Measurements from ENCODE around the gene ALOX5AP. TPM values are rescaled to one million over a fixed set of nuclear protein-coding genes. Genes with fewer than 3 reads are reported as not detected.

The ALOX5AP gene
- total and polyA plus RNA-seq, 2 experiments from 2014 or later, result 0.49 TPM; not detected in 1

- H3K9me3 ChIP-seq (ENCODE audit: low read depth), result no peaks in the 10 kb centered on the region
- H3K4me3 ChIP-seq, result peak overlapping the region; percentile 27
- H3K9me2 ChIP-seq (ENCODE audit: insufficient read depth), result no peaks in the 10 kb centered on the region
- H2AFZ ChIP-seq, result no peak overlapping the region
- DNase-seq, result peak; percentile 86
- in situ Hi-C loops (cut with MboI), result no loop called here
- peak overlapping the region; percentile 47 for H3K27ac ChIP-seq
- H3K4me2 ChIP-seq (ENCODE audit: unreplicated experiment), result peak overlapping the region; percentile 21
- no peak overlapping the region for H3K9ac ChIP-seq
- H4K20me1 ChIP-seq (ENCODE audit: insufficient read depth), result no peaks in the 10 kb centered on the region
- peaks cover 38% of the 10 kb centered on the region for H3F3A ChIP-seq (ENCODE audit: insufficient read depth)
- H3K27me3 ChIP-seq (replicated peaks; ENCODE audit: insufficient read depth), result no peaks in the 10 kb centered on the region
- no peaks in the 10 kb centered on the region for H3K79me2 ChIP-seq (ENCODE audit: insufficient read depth)
- H3K4me1 ChIP-seq (ENCODE audit: insufficient read depth), result peaks cover 40% of the 10 kb centered on the region
- no peaks in the 10 kb centered on the region for H3K36me3 ChIP-seq (ENCODE audit: low read depth)
- WGBS, 2 experiments (ENCODE audit: low coverage in 1 of 2, low lambda C conversion rate in 2 of 2, missing lambda C conversion rate in 2 of 2), result 31 to 32% methylated on average over 14 of the region's 14 CpGs
- TF ChIP-seq EZH2 (IDR thresholded peaks at IDR 0.05; ENCODE audit: insufficient read depth, poor library complexity, severe bottlenecking), result no peak
- TF ChIP-seq EZH2phosphoT487 (IDR thresholded peaks at IDR 0.05; ENCODE audit: insufficient read depth, low read depth), result no peak
Observed at GRCh38 chr13:30739761-30740642, 4.7 kb downstream of the ALOX5AP start.

GRCh38 chr13:30742901-30743300 lies 7.6 kb downstream of the ALOX5AP start:
- H3K9me2 ChIP-seq (ENCODE audit: insufficient read depth), result no peaks in the 10 kb centered on the region
- 31 to 36% methylated on average over 6 of the region's 6 CpGs for WGBS, 2 experiments (ENCODE audit: low coverage in 1 of 2, low lambda C conversion rate in 2 of 2, missing lambda C conversion rate in 2 of 2)
- H3K36me3 ChIP-seq (ENCODE audit: low read depth), result no peaks in the 10 kb centered on the region
- peaks cover 40% of the 10 kb centered on the region for H3K4me1 ChIP-seq (ENCODE audit: insufficient read depth)
- peak overlapping the region; percentile 71 for H3K27ac ChIP-seq
- no peak overlapping the region for H3K4me3 ChIP-seq
- TF ChIP-seq EZH2phosphoT487 (IDR thresholded peaks at IDR 0.05; ENCODE audit: insufficient read depth, low read depth), result no peak
- TF ChIP-seq EZH2 (IDR thresholded peaks at IDR 0.05; ENCODE audit: insufficient read depth, poor library complexity, severe bottlenecking), result no peak
- no peaks in the 10 kb centered on the region for H3K9me3 ChIP-seq (ENCODE audit: low read depth)
- no peaks in the 10 kb centered on the region for H4K20me1 ChIP-seq (ENCODE audit: insufficient read depth)
- peak overlapping the region; percentile 7; the same call in 1 of the 2 replicates for H3K9ac ChIP-seq
- H3K4me2 ChIP-seq (ENCODE audit: unreplicated experiment), result no peak overlapping the region
- peaks cover 33% of the 10 kb centered on the region for H3F3A ChIP-seq (ENCODE audit: insufficient read depth)
- no peaks in the 10 kb centered on the region for H3K27me3 ChIP-seq (replicated peaks; ENCODE audit: insufficient read depth)
- in situ Hi-C loops (cut with MboI), result no loop called here
- H3K79me2 ChIP-seq (ENCODE audit: insufficient read depth), result no peaks in the 10 kb centered on the region
- peak; percentile 24 for DNase-seq
- no peak overlapping the region for H2AFZ ChIP-seq

DNA sequence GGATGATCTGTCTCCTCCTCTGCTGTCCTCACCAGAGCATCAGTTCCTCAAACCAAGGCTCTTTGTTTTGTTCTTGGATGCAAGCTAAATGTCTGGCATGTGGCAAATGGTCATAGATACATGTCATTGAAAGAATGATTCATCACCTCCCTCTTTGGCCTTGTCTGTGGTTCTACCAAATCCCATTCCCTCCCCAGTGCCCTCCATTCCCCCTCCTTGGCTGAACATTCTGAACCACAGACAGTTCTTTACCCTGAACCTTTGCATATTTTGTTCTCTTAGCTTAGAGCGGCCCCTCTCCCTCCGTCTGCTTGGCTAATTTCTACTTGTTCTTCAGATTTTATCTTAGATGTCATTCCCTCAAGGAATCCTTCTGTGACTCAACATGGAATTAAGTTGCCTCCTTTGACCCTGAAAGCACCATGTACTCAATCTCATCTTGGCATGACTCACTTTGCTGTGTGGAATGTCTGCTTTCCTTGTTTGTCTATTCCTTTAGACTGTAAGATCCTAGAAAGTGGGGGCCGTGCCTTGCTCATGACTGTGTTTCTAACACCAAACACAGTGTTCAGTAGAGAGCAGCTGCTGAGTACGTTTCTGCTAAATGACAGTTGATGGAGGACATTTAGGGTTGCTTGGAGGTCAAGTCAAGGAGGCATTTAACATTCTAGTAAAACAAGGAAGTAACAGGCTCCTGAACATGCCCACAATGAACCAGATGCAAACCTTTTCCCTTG lies 8.1 kb downstream of the ALOX5AP start:
- DNase-seq, result peak; percentile 98
- Histone ChIP-seq H3K9ac (peak overlapping the region; percentile 7; the same call in 1 of the 2 replicates), H3K9me2 (ENCODE audit: insufficient read depth) (no peaks in the 10 kb centered on the region), H3K27me3 (replicated peaks; ENCODE audit: insufficient read depth) (no peaks in the 10 kb centered on the region), H3K4me1 (ENCODE audit: insufficient read depth) (peaks cover 40% of the 10 kb centered on the region), H3K9me3 (ENCODE audit: low read depth) (no peaks in the 10 kb centered on the region), H3K4me3 (peak overlapping the region; percentile 45), H3K27ac (peak overlapping the region; percentile 71), H2AFZ (no peak overlapping the region), H4K20me1 (ENCODE audit: insufficient read depth) (no peaks in the 10 kb centered on the region), H3K79me2 (ENCODE audit: insufficient read depth) (no peaks in the 10 kb centered on the region), H3K36me3 (ENCODE audit: low read depth) (no peaks in the 10 kb centered on the region), H3K4me2 (ENCODE audit: unreplicated experiment) (peak overlapping the region; percentile 47), H3F3A (ENCODE audit: insufficient read depth) (peaks cover 33% of the 10 kb centered on the region)
- no peak for TF ChIP-seq EZH2 (IDR thresholded peaks at IDR 0.05; ENCODE audit: insufficient read depth, poor library complexity, severe bottlenecking)
- peak; percentile 81; the same call in 1 of the 2 replicates for TF ChIP-seq EZH2phosphoT487 (IDR thresholded peaks at IDR 0.05; ENCODE audit: insufficient read depth, low read depth)
- 0% methylated on average over 4 of the region's 4 CpGs for WGBS, 2 experiments (ENCODE audit: low coverage in 1 of 2, low lambda C conversion rate in 2 of 2, missing lambda C conversion rate in 2 of 2)
- in situ Hi-C loops (cut with MboI), result no loop called here

DNA sequence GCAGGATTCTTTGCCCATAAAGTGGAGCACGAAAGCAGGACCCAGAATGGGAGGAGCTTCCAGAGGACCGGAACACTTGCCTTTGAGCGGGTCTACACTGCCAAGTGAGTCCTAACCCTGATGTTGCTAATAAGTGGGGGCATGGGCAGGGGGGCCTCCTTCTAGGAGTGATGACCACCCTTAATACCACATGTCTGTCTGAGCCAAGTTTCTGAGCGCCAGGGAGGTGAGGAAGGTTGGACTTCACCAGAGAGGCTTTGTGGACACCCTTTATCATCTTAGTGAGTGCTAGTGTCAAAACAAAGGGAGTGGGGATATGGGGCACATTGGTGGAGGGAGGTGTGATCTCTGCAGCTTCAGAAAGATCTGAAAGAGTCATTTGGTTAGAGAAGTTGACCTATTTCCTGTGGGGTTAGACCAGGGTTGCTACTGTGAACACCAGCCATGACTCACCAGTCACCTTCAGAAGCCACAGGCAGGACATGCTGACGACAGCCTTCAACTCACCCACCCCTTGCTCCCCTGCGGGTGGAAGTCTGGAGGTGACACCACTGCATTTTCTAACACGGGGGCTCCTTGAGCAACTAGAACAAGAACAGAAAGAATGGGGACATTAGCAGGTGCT lies 8.8 kb downstream of the ALOX5AP start:
- Histone ChIP-seq H2AFZ (no peak overlapping the region), H3K9me3 (ENCODE audit: low read depth) (no peaks in the 10 kb centered on the region), H3K4me2 (ENCODE audit: unreplicated experiment) (peak overlapping the region; percentile 47), H3K27me3 (replicated peaks; ENCODE audit: insufficient read depth) (no peaks in the 10 kb centered on the region), H3K4me1 (ENCODE audit: insufficient read depth) (peaks cover 40% of the 10 kb centered on the region), H4K20me1 (ENCODE audit: insufficient read depth) (no peaks in the 10 kb centered on the region), H3K79me2 (ENCODE audit: insufficient read depth) (no peaks in the 10 kb centered on the region), H3F3A (ENCODE audit: insufficient read depth) (peaks cover 33% of the 10 kb centered on the region), H3K9ac (no peak overlapping the region), H3K9me2 (ENCODE audit: insufficient read depth) (no peaks in the 10 kb centered on the region), H3K27ac (peak overlapping the region; percentile 71), H3K4me3 (peak overlapping the region; percentile 45), H3K36me3 (ENCODE audit: low read depth) (no peaks in the 10 kb centered on the region)
- no peak for TF ChIP-seq EZH2phosphoT487 (IDR thresholded peaks at IDR 0.05; ENCODE audit: insufficient read depth, low read depth)
- peak; percentile 48 for DNase-seq
- in situ Hi-C loops (cut with MboI), result no loop called here
- WGBS, 2 experiments (ENCODE audit: low coverage in 1 of 2, low lambda C conversion rate in 2 of 2, missing lambda C conversion rate in 2 of 2), result 25 to 28% methylated on average over 7 of the region's 7 CpGs

All from GM23248 (cell line).